NCI-H774 (cell line): ENCODE results near the gene SCG3.
"Not testable (repeated sequence)": the region's sequence is repeated elsewhere in the genome, so short reads cannot be mapped to it uniquely, and the experiment has no call there.

Source experiments
- DNase-seq: peaks from one replicate; lab custom pipeline; 2025; lab: John Stamatoyannopoulos, UW

SCG3 gene

GRCh38 chr15:51681303-51681963, at the start of gene SCG3:
SCG3 (plus strand) TSS chr15:51681503; CDS start chr15:51681756, 253 bp downstream.
- DNase-seq: peak; percentile 90

GRCh38 chr15:51634591-51635198, 46.6 kb upstream of the SCG3 start:
- DNase-seq: no peak

- DNase-seq: no peak
Observed at GRCh38 chr15:51641490-51642130, 39.7 kb upstream of the SCG3 start.

GRCh38 chr15:51642696-51643095, 38.6 kb upstream of the SCG3 start:
- no peak for DNase-seq

- peak; percentile 25 for DNase-seq
Observed at GRCh38 chr15:51647128-51647562, 34.2 kb upstream of the SCG3 start.

- not testable (repeated sequence) for DNase-seq
Observed at GRCh38 chr15:51648101-51648500, 33.2 kb upstream of the SCG3 start.

- DNase-seq: not testable (repeated sequence)
Observed at GRCh38 chr15:51648643-51649042, 32.7 kb upstream of the SCG3 start.

GRCh38 chr15:51649659-51650521, 31.4 kb upstream of the SCG3 start:
- DNase-seq: peak; percentile 72

GRCh38 chr15:51652084-51652668, 29.1 kb upstream of the SCG3 start:
- DNase-seq: no peak

- not testable (repeated sequence) for DNase-seq
Observed at GRCh38 chr15:51655401-51656057, 25.8 kb upstream of the SCG3 start.

- no peak for DNase-seq
Observed at GRCh38 chr15:51658664-51659063, 22.6 kb upstream of the SCG3 start.

- DNase-seq: no peak
Observed at GRCh38 chr15:51661072-51661471, 20.2 kb upstream of the SCG3 start.

- DNase-seq: no peak
Observed at GRCh38 chr15:51667478-51667877, 13.8 kb upstream of the SCG3 start.

- no peak for DNase-seq
Observed at GRCh38 chr15:51668446-51668845, 12.9 kb upstream of the SCG3 start.

GRCh38 chr15:51669381-51669780, 11.9 kb upstream of the SCG3 start:
- DNase-seq: no peak

GRCh38 chr15:51672155-51672687, 9.1 kb upstream of the SCG3 start:
- DNase-seq: no peak

- no peak for DNase-seq
Observed at GRCh38 chr15:51672913-51673857, 8.1 kb upstream of the SCG3 start.

GRCh38 chr15:51675234-51675633, 6.1 kb upstream of the SCG3 start:
- DNase-seq: no peak

GRCh38 chr15:51677021-51677420, 4.3 kb upstream of the SCG3 start:
- no peak for DNase-seq

- no peak for DNase-seq
Observed at GRCh38 chr15:51677452-51677851, 3.9 kb upstream of the SCG3 start.
